Measurements from ENCODE around the gene MRC2. TPM values are rescaled to one million over a fixed set of nuclear protein-coding genes. Genes with fewer than 3 reads are reported as not detected.

MRC2 gene
- total and polyA plus RNA-seq, 2 donors: 45.1 to 206 TPM

GRCh38 chr17:62717889-62718288 is 90.4 kb downstream of the MRC2 start:
- Histone ChIP-seq H3K36me3 (ENCODE audit: insufficient read depth) (no peaks in the 10 kb centered on the region), H3K4me3 (ENCODE audit: low read depth, low read length) (no peak overlapping the region), H3K4me1 (ENCODE audit: insufficient read depth) (no peaks in the 10 kb centered on the region), H3K27ac (ENCODE audit: low read depth) (no peak overlapping the region)
- 91% methylated on average over 8 of the region's 8 CpGs for WGBS
- DNase-seq (ENCODE audit: extremely low spot score): no peak

GRCh38 chr17:62718429-62718828 is 91.0 kb downstream of the MRC2 start:
- no peak for DNase-seq (ENCODE audit: extremely low spot score)
- no peaks in the 10 kb centered on the region for H3K36me3 ChIP-seq (ENCODE audit: insufficient read depth)
- WGBS: 53% methylated on average over 11 of the region's 11 CpGs
- H3K4me1 ChIP-seq (ENCODE audit: insufficient read depth): no peaks in the 10 kb centered on the region
- no peak overlapping the region for H3K27ac ChIP-seq (ENCODE audit: low read depth)
- H3K4me3 ChIP-seq (ENCODE audit: low read depth, low read length): no peak overlapping the region

- 97% methylated on average over 1 of the region's 1 CpG for WGBS
- H3K4me1 ChIP-seq (ENCODE audit: insufficient read depth): no peaks in the 10 kb centered on the region
- no peaks in the 10 kb centered on the region for H3K36me3 ChIP-seq (ENCODE audit: insufficient read depth)
- no peak overlapping the region for H3K4me3 ChIP-seq (ENCODE audit: low read depth, low read length)
- H3K27ac ChIP-seq (ENCODE audit: low read depth): no peak overlapping the region
- no peak for DNase-seq (ENCODE audit: extremely low spot score)
Measured at GRCh38 chr17:62719586-62719985, 92.1 kb downstream of the MRC2 start.

GRCh38 chr17:62720126-62720850 is 92.8 kb downstream of the MRC2 start:
- DNase-seq (ENCODE audit: extremely low spot score): no peak
- H3K36me3 ChIP-seq (ENCODE audit: insufficient read depth): no peaks in the 10 kb centered on the region
- H3K4me1 ChIP-seq (ENCODE audit: insufficient read depth): no peaks in the 10 kb centered on the region
- H3K27ac ChIP-seq (ENCODE audit: low read depth): no peak overlapping the region
- H3K4me3 ChIP-seq (ENCODE audit: low read depth, low read length): no peak overlapping the region
- WGBS: 95% methylated on average over 3 of the region's 3 CpGs

- Histone ChIP-seq H3K4me3 (ENCODE audit: low read depth, low read length) (no peak overlapping the region), H3K27ac (ENCODE audit: low read depth) (no peak overlapping the region), H3K4me1 (ENCODE audit: insufficient read depth) (no peaks in the 10 kb centered on the region), H3K36me3 (ENCODE audit: insufficient read depth) (no peaks in the 10 kb centered on the region)
- 34% methylated on average over 1 of the region's 1 CpG for WGBS
- no peak for DNase-seq (ENCODE audit: extremely low spot score)
Measured at GRCh38 chr17:62722625-62723024, 95.2 kb downstream of the MRC2 start.

- H3K4me3 ChIP-seq (ENCODE audit: low read depth, low read length): no peak overlapping the region
- H3K4me1 ChIP-seq (ENCODE audit: insufficient read depth): no peaks in the 10 kb centered on the region
- no peaks in the 10 kb centered on the region for H3K36me3 ChIP-seq (ENCODE audit: insufficient read depth)
- H3K27ac ChIP-seq (ENCODE audit: low read depth): no peak overlapping the region
- 72% methylated on average over 7 of the region's 7 CpGs for WGBS
- DNase-seq (ENCODE audit: extremely low spot score): no peak
Measured at GRCh38 chr17:62723842-62724241, 96.4 kb downstream of the MRC2 start.

- Histone ChIP-seq H3K4me3 (ENCODE audit: low read depth, low read length) (no peak overlapping the region), H3K4me1 (ENCODE audit: insufficient read depth) (no peaks in the 10 kb centered on the region), H3K27ac (ENCODE audit: low read depth) (no peak overlapping the region), H3K36me3 (ENCODE audit: insufficient read depth) (no peaks in the 10 kb centered on the region)
- WGBS: 61% methylated on average over 16 of the region's 16 CpGs
- no peak for DNase-seq (ENCODE audit: extremely low spot score)
Measured at GRCh38 chr17:62724398-62725146, 97.1 kb downstream of the MRC2 start.

- DNase-seq (ENCODE audit: extremely low spot score): no peak
- no peak overlapping the region for H3K4me3 ChIP-seq (ENCODE audit: low read depth, low read length)
- 32% methylated on average over 5 of the region's 5 CpGs for WGBS
Measured at GRCh38 chr17:62725791-62726249, 98.3 kb downstream of the MRC2 start.

GRCh38 chr17:62727916-62728672 is 100.6 kb downstream of the MRC2 start:
- 74% methylated on average over 6 of the region's 6 CpGs for WGBS
- Histone ChIP-seq H3K36me3 (ENCODE audit: insufficient read depth) (no peaks in the 10 kb centered on the region), H3K4me3 (ENCODE audit: low read depth, low read length) (no peak overlapping the region), H3K27ac (ENCODE audit: low read depth) (no peak overlapping the region), H3K4me1 (ENCODE audit: insufficient read depth) (no peaks in the 10 kb centered on the region)
- DNase-seq (ENCODE audit: extremely low spot score): no peak

More at GRCh38 chr17:62725791-62726249, 98.3 kb downstream of the MRC2 start:
- Histone ChIP-seq H3K27ac (ENCODE audit: low read depth) (no peak overlapping the region), H3K4me1 (ENCODE audit: insufficient read depth) (no peaks in the 10 kb centered on the region), H3K36me3 (ENCODE audit: insufficient read depth) (no peaks in the 10 kb centered on the region)

GRCh38 chr17:62732125-62732524 is 104.7 kb downstream of the MRC2 start:
- Histone ChIP-seq H3K4me1 (ENCODE audit: insufficient read depth) (no peaks in the 10 kb centered on the region), H3K36me3 (ENCODE audit: insufficient read depth) (no peaks in the 10 kb centered on the region), H3K4me3 (ENCODE audit: low read depth, low read length) (no peak overlapping the region), H3K27ac (ENCODE audit: low read depth) (no peak overlapping the region)
- no peak for DNase-seq (ENCODE audit: extremely low spot score)
- 77% methylated on average over 5 of the region's 5 CpGs for WGBS

- no peaks in the 10 kb centered on the region for H3K36me3 ChIP-seq (ENCODE audit: insufficient read depth)
- DNase-seq (ENCODE audit: extremely low spot score): no peak
- no peaks in the 10 kb centered on the region for H3K4me1 ChIP-seq (ENCODE audit: insufficient read depth)
- H3K4me3 ChIP-seq (ENCODE audit: low read depth, low read length): no peak overlapping the region
- 69% methylated on average over 7 of the region's 7 CpGs for WGBS
- no peak overlapping the region for H3K27ac ChIP-seq (ENCODE audit: low read depth)
Measured at GRCh38 chr17:62735044-62735651, 107.7 kb downstream of the MRC2 start.

GRCh38 chr17:62737513-62737912 is 110.0 kb downstream of the MRC2 start:
- 76% methylated on average over 8 of the region's 8 CpGs for WGBS

GRCh38 chr17:62738281-62738680 is 110.8 kb downstream of the MRC2 start:
- no peak overlapping the region for H3K4me3 ChIP-seq (ENCODE audit: low read depth, low read length)
- H3K36me3 ChIP-seq (ENCODE audit: insufficient read depth): no peaks in the 10 kb centered on the region
- no peak for DNase-seq (ENCODE audit: extremely low spot score)
- H3K4me1 ChIP-seq (ENCODE audit: insufficient read depth): no peaks in the 10 kb centered on the region
- WGBS: 86% methylated on average over 9 of the region's 9 CpGs
- no peak overlapping the region for H3K27ac ChIP-seq (ENCODE audit: low read depth)

More at GRCh38 chr17:62737513-62737912, 110.0 kb downstream of the MRC2 start:
- Histone ChIP-seq H3K27ac (ENCODE audit: low read depth) (no peak overlapping the region), H3K4me1 (ENCODE audit: insufficient read depth) (no peaks in the 10 kb centered on the region), H3K36me3 (ENCODE audit: insufficient read depth) (no peaks in the 10 kb centered on the region), H3K4me3 (ENCODE audit: low read depth, low read length) (no peak overlapping the region)
- DNase-seq (ENCODE audit: extremely low spot score): no peak
